ENCODE measurements around the gene COPG2.
"Not testable (repeated sequence)": the region's sequence is repeated elsewhere in the genome, so short reads cannot be mapped to it uniquely, and the experiment has no call there.

The COPG2 gene

GRCh38 chr7:130650611-130651120, 17.9 kb downstream of the COPG2 start:
- no peak for DNase-seq (ENCODE audit: low read depth, low spot score)

GRCh38 chr7:130649004-130649790, 19.4 kb downstream of the COPG2 start:
- DNase-seq (ENCODE audit: low read depth, low spot score) = no peak

- DNase-seq (ENCODE audit: low read depth, low spot score) = no peak
Measured at GRCh38 chr7:130648580-130648979, 20.0 kb downstream of the COPG2 start.

- no peak for DNase-seq (ENCODE audit: low read depth, low spot score)
Measured at GRCh38 chr7:130642383-130642782, 26.2 kb downstream of the COPG2 start.

- no peak for DNase-seq (ENCODE audit: low read depth, low spot score)
Measured at GRCh38 chr7:130641497-130641896, 27.1 kb downstream of the COPG2 start.

GRCh38 chr7:130641040-130641439, 27.5 kb downstream of the COPG2 start:
- DNase-seq (ENCODE audit: low read depth, low spot score) = no peak

- DNase-seq (ENCODE audit: low read depth, low spot score) = no peak
Measured at GRCh38 chr7:130639388-130639787, 29.2 kb downstream of the COPG2 start.

GRCh38 chr7:130632111-130632510, 36.4 kb downstream of the COPG2 start:
- DNase-seq (ENCODE audit: low read depth, low spot score) = no peak

GRCh38 chr7:130628901-130629300, 39.6 kb downstream of the COPG2 start:
- no peak for DNase-seq (ENCODE audit: low read depth, low spot score)

- DNase-seq (ENCODE audit: low read depth, low spot score) = no peak
Measured at GRCh38 chr7:130627775-130628174, 40.8 kb downstream of the COPG2 start.

- no peak for DNase-seq (ENCODE audit: low read depth, low spot score)
Measured at GRCh38 chr7:130622866-130623265, 45.7 kb downstream of the COPG2 start.

- no peak for DNase-seq (ENCODE audit: low read depth, low spot score)
Measured at GRCh38 chr7:130615583-130615982, 53.0 kb downstream of the COPG2 start.

GRCh38 chr7:130614449-130614848, 54.1 kb downstream of the COPG2 start:
- no peak for DNase-seq (ENCODE audit: low read depth, low spot score)

GRCh38 chr7:130611218-130611617, 57.3 kb downstream of the COPG2 start:
- DNase-seq (ENCODE audit: low read depth, low spot score) = no peak

GRCh38 chr7:130607066-130607465, 61.5 kb downstream of the COPG2 start:
- not testable (repeated sequence) for DNase-seq (ENCODE audit: low read depth, low spot score)

GRCh38 chr7:130606161-130606560, 62.4 kb downstream of the COPG2 start:
- DNase-seq (ENCODE audit: low read depth, low spot score) = no peak

- no peak for DNase-seq (ENCODE audit: low read depth, low spot score)
Measured at GRCh38 chr7:130598056-130598455, 70.5 kb downstream of the COPG2 start.

- DNase-seq (ENCODE audit: low read depth, low spot score) = peak; percentile 11
Measured at GRCh38 chr7:130595986-130596385, 72.6 kb downstream of the COPG2 start.

GRCh38 chr7:130593033-130593432, 75.5 kb downstream of the COPG2 start:
- no peak for DNase-seq (ENCODE audit: low read depth, low spot score)

- not testable (repeated sequence) for DNase-seq (ENCODE audit: low read depth, low spot score)
Measured at GRCh38 chr7:130591464-130591863, 77.1 kb downstream of the COPG2 start.

GRCh38 chr7:130585932-130586331, 82.6 kb downstream of the COPG2 start:
- not testable (repeated sequence) for DNase-seq (ENCODE audit: low read depth, low spot score)

- not testable (repeated sequence) for DNase-seq (ENCODE audit: low read depth, low spot score)
Measured at GRCh38 chr7:130575110-130575509, 93.4 kb downstream of the COPG2 start.

- not testable (repeated sequence) for DNase-seq (ENCODE audit: low read depth, low spot score)
Measured at GRCh38 chr7:130570144-130570543, 98.4 kb downstream of the COPG2 start.
